IPS DF 6.9 (cell line): ENCODE results near the gene CACNA1C.

ENCODE experiments used
- DNase-seq: peaks from one replicate; pipeline ENCODE4 v3.0.0-alpha.2; 2013; ENCODE audit warnings: low read depth, low spot score
- H3K27ac ChIP-seq: one replicate; pipeline ENCODE4 v1.5.1; 2013; ENCODE audit warnings: low read length, control low read depth
- H3K27me3 ChIP-seq: 2 replicates; pipeline ENCODE4 v1.6.1; 2013; ENCODE audit warnings: mild to moderate bottlenecking, low read length; ENCODE audit not compliant: control insufficient read depth, insufficient read depth
- H3K36me3 ChIP-seq: 2 replicates; pipeline ENCODE4 v1.6.1; 2013; ENCODE audit warnings: low read length; ENCODE audit not compliant: control insufficient read depth, insufficient read depth
- H3K4me1 ChIP-seq: 2 replicates; pipeline ENCODE4 v1.6.1; 2013; ENCODE audit warnings: low read length; ENCODE audit not compliant: control insufficient read depth, insufficient read depth
- H3K4me3 ChIP-seq: 2 replicates; pipeline ENCODE4 v1.5.1; 2013; ENCODE audit warnings: mild to moderate bottlenecking, low read length
- H3K9me3 ChIP-seq: 2 replicates; pipeline ENCODE4 v1.6.1; 2013; ENCODE audit warnings: low read length, inconsistent platforms; ENCODE audit not compliant: control insufficient read depth, insufficient read depth
- WGBS: extraction: QIAGEN DNeasy Blood & Tissue Kit; methylation state at CpG from one replicate; pipeline ENCODE4 v1.1.7; 2013; ENCODE audit warnings: mixed read lengths, missing lambda C conversion rate; ENCODE audit not compliant: insufficient read length, insufficient coverage; 5-methylcytosine and 5-hydroxymethylcytosine counted together

CACNA1C gene

GRCh38 chr12:2649201-2650030, 596.6 kb downstream of the CACNA1C start:
- Histone ChIP-seq H3K27me3 (no peaks in the 10 kb centered on the region), H3K4me3 (no peak overlapping the region), H3K4me1 (no peaks in the 10 kb centered on the region), H3K36me3 (0 out of 2 replicates have a peak, but pooled peaks cover 2% of the 10 kb centered on the region), H3K9me3 (no peaks in the 10 kb centered on the region), H3K27ac (no peak overlapping the region)
- DNase-seq: no peak
- WGBS: no CpG with 5 or more reads among the region's 16 CpGs

GRCh38 chr12:2650261-2651067, 597.7 kb downstream of the CACNA1C start:
- 0 out of 2 replicates have a peak, but pooled peaks cover 2% of the 10 kb centered on the region for H3K36me3 ChIP-seq
- no peak overlapping the region for H3K4me3 ChIP-seq
- H3K27me3 ChIP-seq: no peaks in the 10 kb centered on the region
- no CpG with 5 or more reads among the region's 17 CpGs for WGBS
- DNase-seq: no peak
- no peaks in the 10 kb centered on the region for H3K4me1 ChIP-seq
- no peak overlapping the region for H3K27ac ChIP-seq
- H3K9me3 ChIP-seq: no peaks in the 10 kb centered on the region

- no peaks in the 10 kb centered on the region for H3K27me3 ChIP-seq
- no peak for DNase-seq
- H3K9me3 ChIP-seq: no peaks in the 10 kb centered on the region
- H3K4me1 ChIP-seq: no peaks in the 10 kb centered on the region
- no peak overlapping the region for H3K4me3 ChIP-seq
- H3K27ac ChIP-seq: no peak overlapping the region
- no CpG with 5 or more reads among the region's 32 CpGs for WGBS
- H3K36me3 ChIP-seq: 0 out of 2 replicates have a peak, but pooled peaks cover 2% of the 10 kb centered on the region
Observed at GRCh38 chr12:2651068-2651965, 598.5 kb downstream of the CACNA1C start.

- H3K36me3 ChIP-seq: 0 out of 2 replicates have a peak, but pooled peaks cover 2% of the 10 kb centered on the region
- H3K4me3 ChIP-seq: no peak overlapping the region
- no peak overlapping the region for H3K27ac ChIP-seq
- DNase-seq: no peak
- no CpG with 5 or more reads among the region's 14 CpGs for WGBS
- H3K4me1 ChIP-seq: no peaks in the 10 kb centered on the region
- H3K9me3 ChIP-seq: no peaks in the 10 kb centered on the region
- no peaks in the 10 kb centered on the region for H3K27me3 ChIP-seq
Observed at GRCh38 chr12:2652011-2652400, 599.2 kb downstream of the CACNA1C start.

- no peak for DNase-seq
- no CpG with 5 or more reads among the region's 33 CpGs for WGBS
- Histone ChIP-seq H3K27ac (no peak overlapping the region), H3K9me3 (no peaks in the 10 kb centered on the region), H3K4me3 (no peak overlapping the region), H3K27me3 (no peaks in the 10 kb centered on the region), H3K36me3 (0 out of 2 replicates have a peak, but pooled peaks cover 2% of the 10 kb centered on the region), H3K4me1 (no peaks in the 10 kb centered on the region)
Observed at GRCh38 chr12:2652401-2653081, 599.8 kb downstream of the CACNA1C start.

GRCh38 chr12:2653461-2653965, 600.7 kb downstream of the CACNA1C start:
- Histone ChIP-seq H3K4me1 (no peaks in the 10 kb centered on the region), H3K27me3 (no peaks in the 10 kb centered on the region), H3K27ac (no peak overlapping the region), H3K36me3 (0 out of 2 replicates have a peak, but pooled peaks cover 2% of the 10 kb centered on the region), H3K4me3 (no peak overlapping the region), H3K9me3 (no peaks in the 10 kb centered on the region)
- no peak for DNase-seq
- WGBS: no CpG with 5 or more reads among the region's 22 CpGs

- Histone ChIP-seq H3K27me3 (no peaks in the 10 kb centered on the region), H3K36me3 (0 out of 2 replicates have a peak, but pooled peaks cover 2% of the 10 kb centered on the region), H3K4me1 (no peaks in the 10 kb centered on the region), H3K9me3 (no peaks in the 10 kb centered on the region), H3K27ac (no peak overlapping the region), H3K4me3 (no peak overlapping the region)
- WGBS: no CpG with 5 or more reads among the region's 8 CpGs
- DNase-seq: no peak
Observed at GRCh38 chr12:2654311-2654710, 601.5 kb downstream of the CACNA1C start.

- WGBS: no CpG with 5 or more reads among the region's 4 CpGs
- H3K9me3 ChIP-seq: no peaks in the 10 kb centered on the region
- 0 out of 2 replicates have a peak, but pooled peaks cover 2% of the 10 kb centered on the region for H3K36me3 ChIP-seq
- no peak overlapping the region for H3K27ac ChIP-seq
- no peak for DNase-seq
- H3K27me3 ChIP-seq: no peaks in the 10 kb centered on the region
- no peak overlapping the region for H3K4me3 ChIP-seq
- H3K4me1 ChIP-seq: no peaks in the 10 kb centered on the region
Observed at GRCh38 chr12:2654741-2655140, 602.0 kb downstream of the CACNA1C start.

GRCh38 chr12:2662524-2662923, 609.7 kb downstream of the CACNA1C start:
- Histone ChIP-seq H3K27ac (no peak overlapping the region), H3K27me3 (no peaks in the 10 kb centered on the region), H3K4me3 (no peak overlapping the region), H3K4me1 (no peaks in the 10 kb centered on the region; the same call in 1 of the 2 replicates), H3K36me3 (no peaks in the 10 kb centered on the region), H3K9me3 (no peaks in the 10 kb centered on the region)
- no CpG with 5 or more reads among the region's 2 CpGs for WGBS
- DNase-seq: no peak
